Lung (tissue), 12 donors: Measurements from ENCODE around the gene PBRM1. TPM values are rescaled to one million over a fixed set of nuclear protein-coding genes. Genes with fewer than 3 reads are reported as not detected.

Experiments used
- ATAC-seq: fragments of 200-7000 bp; cut with Tn5 transposase; one replicate; pipeline ENCODE4 v1.9.1; 2020; ENCODE audit warnings: moderate number of reproducible peaks; ENCODE audit not compliant: insufficient read depth, low FRiP score
- DNase-seq, 3 donors: peaks; one replicate each; pipeline ENCODE4 v3.0.0-alpha.2; 2013 to 2017
- H3K27ac ChIP-seq, 2 donors: one replicate each; pipeline ENCODE4 v1.5.1; 2013; ENCODE audit warnings: mild to moderate bottlenecking in 2 of 2, moderate library complexity in 2 of 2, control low read depth in 1 of 2, inconsistent platforms in 1 of 2, low read depth in 1 of 2, low read length in 1 of 2
- H3K27me3 ChIP-seq, 3 donors: one replicate each; pipeline ENCODE4 v1.5.1; 2013; ENCODE audit warnings: low read length in 2 of 3; ENCODE audit not compliant: control insufficient read depth in 3 of 3, insufficient read depth in 3 of 3
- H3K36me3 ChIP-seq, 4 donors: one replicate each; pipeline ENCODE4 v1.5.1; 2013; ENCODE audit warnings: low read length in 4 of 4, mild to moderate bottlenecking in 1 of 4, moderate library complexity in 1 of 4; ENCODE audit not compliant: control insufficient read depth in 4 of 4, insufficient read depth in 4 of 4
- H3K4me1 ChIP-seq, 5 donors: one replicate each; pipeline ENCODE4 v1.5.1; 2013; ENCODE audit warnings: low read length in 5 of 5, mild to moderate bottlenecking in 2 of 5, moderate library complexity in 1 of 5; ENCODE audit not compliant: control insufficient read depth in 5 of 5, insufficient read depth in 5 of 5
- H3K4me3 ChIP-seq: one replicate; pipeline ENCODE4 v1.5.1; 2013; ENCODE audit warnings: mild to moderate bottlenecking, control low read depth, moderate library complexity
- H3K9ac ChIP-seq, 2 donors: one replicate each; pipeline ENCODE4 v1.5.1; 2013; ENCODE audit warnings: low read length in 2 of 2, control low read depth in 1 of 2; ENCODE audit not compliant: insufficient read depth in 1 of 2
- H3K9me3 ChIP-seq, 4 donors: one replicate each; pipeline ENCODE4 v1.5.1; 2013; ENCODE audit warnings: low read length in 3 of 4, mild to moderate bottlenecking in 1 of 4, moderate library complexity in 1 of 4; ENCODE audit not compliant: control insufficient read depth in 4 of 4, insufficient read depth in 3 of 4
- WGBS, 2 donors: extraction: QIAGEN DNeasy Blood & Tissue Kit; methylation state at CpG; one replicate each; pipeline ENCODE4 v1.1.7; 2013; 5-methylcytosine and 5-hydroxymethylcytosine counted together
- polyA plus RNA-seq, 2 donors: library from polyadenylated mRNA; stranded (reverse); fragments of 200-250 nt; gene quantifications; one replicate each; pipeline ENCODE4 v1.2.1, GENCODE V29; 2013
- total RNA-seq, 2 donors: library from RNA; depleted of rRNA in 1 of 2; stranded (reverse); fragments of >200 nt in 1 of 2; gene quantifications; one replicate each; pipeline ENCODE4 v1.2.1, GENCODE V29; 2014 to 2021
- TF ChIP-seq, protein P1 (sequence below): IDR thresholded peaks from 2 replicates; pipeline ENCODE4 v1.5.1; 2012; ENCODE audit warnings: mild to moderate bottlenecking; ENCODE audit errors: control extremely low read depth, extremely low read depth
- donor health status: control.
- donor health status: control.
- donor health status: Bipolar disorder and iron deficiency.
- donor health status: healthy.
- donor health status: DM: yes; HTN: yes; CAD: no.

The PBRM1 gene
- total and polyA plus RNA-seq, 4 donors = 9.8 to 92.8 (median 40.7) TPM

- 68 to 90% methylated on average over 4 of the region's 4 CpGs for WGBS, 2 donors
- Histone ChIP-seq H3K4me3 (no peak overlapping the region), H3K9ac (no peak overlapping the region), H3K9me3 (no peaks in the 10 kb centered on the region), H3K36me3 (peaks cover 8 to 23% (median 12%) of the 10 kb centered on the region in 4 donors), H3K4me1 (no peaks in the 10 kb centered on the region), H3K27me3 (no peaks in the 10 kb centered on the region), H3K27ac (no peak overlapping the region)
- DNase-seq = no peak
- TF ChIP-seq, protein P1, sequence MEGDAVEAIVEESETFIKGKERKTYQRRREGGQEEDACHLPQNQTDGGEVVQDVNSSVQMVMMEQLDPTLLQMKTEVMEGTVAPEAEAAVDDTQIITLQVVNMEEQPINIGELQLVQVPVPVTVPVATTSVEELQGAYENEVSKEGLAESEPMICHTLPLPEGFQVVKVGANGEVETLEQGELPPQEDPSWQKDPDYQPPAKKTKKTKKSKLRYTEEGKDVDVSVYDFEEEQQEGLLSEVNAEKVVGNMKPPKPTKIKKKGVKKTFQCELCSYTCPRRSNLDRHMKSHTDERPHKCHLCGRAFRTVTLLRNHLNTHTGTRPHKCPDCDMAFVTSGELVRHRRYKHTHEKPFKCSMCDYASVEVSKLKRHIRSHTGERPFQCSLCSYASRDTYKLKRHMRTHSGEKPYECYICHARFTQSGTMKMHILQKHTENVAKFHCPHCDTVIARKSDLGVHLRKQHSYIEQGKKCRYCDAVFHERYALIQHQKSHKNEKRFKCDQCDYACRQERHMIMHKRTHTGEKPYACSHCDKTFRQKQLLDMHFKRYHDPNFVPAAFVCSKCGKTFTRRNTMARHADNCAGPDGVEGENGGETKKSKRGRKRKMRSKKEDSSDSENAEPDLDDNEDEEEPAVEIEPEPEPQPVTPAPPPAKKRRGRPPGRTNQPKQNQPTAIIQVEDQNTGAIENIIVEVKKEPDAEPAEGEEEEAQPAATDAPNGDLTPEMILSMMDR = no peak
- ATAC-seq = no peak
Measured at GRCh38 chr3:52544937-52545336, 140.8 kb downstream of the PBRM1 start.

- WGBS, 2 donors = 82 to 96% methylated on average over 2 of the region's 2 CpGs
Measured at GRCh38 chr3:52541050-52541449, 144.7 kb downstream of the PBRM1 start.

GRCh38 chr3:52539010-52539653, 146.6 kb downstream of the PBRM1 start:
- Histone ChIP-seq H3K36me3 (peaks cover 0 to 8% (median 2%) of the 10 kb centered on the region in 4 donors), H3K27me3 (no peaks in the 10 kb centered on the region), H3K4me1 (peaks cover 8 to 39% (median 16%) of the 10 kb centered on the region in 5 donors), H3K9me3 (no peaks in the 10 kb centered on the region), H3K4me3 (no peak overlapping the region), H3K9ac (no peak overlapping the region), H3K27ac (no peak overlapping the region)
- TF ChIP-seq, protein P1 = no peak
- ATAC-seq (no peak), DNase-seq (no peak)
- WGBS, 2 donors = 38 to 60% methylated on average over 5 of the region's 5 CpGs

More at GRCh38 chr3:52541050-52541449, 144.7 kb downstream of the PBRM1 start:
- ATAC-seq (no peak), DNase-seq (no peak)
- no peaks in the 10 kb centered on the region for H3K27me3 ChIP-seq
- H3K9ac ChIP-seq = no peak overlapping the region
- no peak overlapping the region for H3K4me3 ChIP-seq
- TF ChIP-seq, protein P1 = no peak
- H3K9me3 ChIP-seq = no peaks in the 10 kb centered on the region
- peaks cover 4 to 19% (median 9%) of the 10 kb centered on the region in 5 donors for H3K4me1 ChIP-seq
- H3K27ac ChIP-seq = no peak overlapping the region
- H3K36me3 ChIP-seq = peaks cover 0 to 8% (median 4%) of the 10 kb centered on the region in 4 donors
